RWPE2 (cell line): ENCODE results near the gene VTCN1.

Experiments
- ATAC-seq: fragments of 200-7000 bp; cut with Tn5 transposase; 3 replicates; pipeline ENCODE4 v1.9.1; 2021; ENCODE audit warnings: low read depth
- DNase-seq: peaks from one replicate; pipeline ENCODE4 v3.0.0-alpha.2; 2020; ENCODE audit warnings: low spot score
- H3K27ac ChIP-seq: fragments of 450-650 bp; 2 replicates; pipeline ENCODE4 v1.5.1; 2017; ENCODE audit warnings: mild to moderate bottlenecking; ENCODE audit not compliant: poor library complexity, severe bottlenecking
- H3K27me3 ChIP-seq: fragments of 250-450 bp; sonication (Bioruptor Pico); 2 replicates; pipeline ENCODE4 v1.5.1; 2021; ENCODE audit warnings: mild to moderate bottlenecking, moderate library complexity; ENCODE audit not compliant: insufficient read depth, poor library complexity, severe bottlenecking
- H3K36me3 ChIP-seq: fragments of 250-450 bp; sonication (Bioruptor Pico); 2 replicates; pipeline ENCODE4 v1.5.1; 2020; ENCODE audit warnings: low read depth, mild to moderate bottlenecking, moderate library complexity
- H3K4me1 ChIP-seq: fragments of 250-450 bp; sonication (Bioruptor Pico); 2 replicates; pipeline ENCODE4 v1.5.1; 2021; ENCODE audit warnings: mild to moderate bottlenecking, moderate library complexity; ENCODE audit not compliant: insufficient read depth, poor library complexity, severe bottlenecking
- H3K4me3 ChIP-seq: fragments of 250-450 bp; sonication (Bioruptor Pico); 2 replicates; pipeline ENCODE4 v1.5.1; 2021; ENCODE audit warnings: mild to moderate bottlenecking, moderate library complexity; ENCODE audit not compliant: severe bottlenecking
- H3K9me3 ChIP-seq: fragments of 250-450 bp; sonication (Bioruptor Pico); 2 replicates; pipeline ENCODE4 v1.5.1; 2021; ENCODE audit warnings: mild to moderate bottlenecking, moderate library complexity; ENCODE audit not compliant: severe bottlenecking
- TF ChIP-seq, protein P1 (sequence below): fragments of 450-650 bp; IDR thresholded peaks from one replicate; pipeline ENCODE4 v1.5.1; 2017; ENCODE audit warnings: mild to moderate bottlenecking, moderate library complexity; ENCODE audit not compliant: poor library complexity, severe bottlenecking

The VTCN1 gene

GRCh38 chr1:117116090-117116783 lies 94.5 kb downstream of the VTCN1 start:
- Histone ChIP-seq H3K27ac (no peak overlapping the region), H3K4me3 (no peak overlapping the region), H3K27me3 (no peaks in the 10 kb centered on the region), H3K36me3 (peaks cover 19% of the 10 kb centered on the region), H3K9me3 (no peaks in the 10 kb centered on the region), H3K4me1 (peaks cover 1% of the 10 kb centered on the region)
- DNase-seq (no peak), ATAC-seq (no peak)
- TF ChIP-seq, protein P1, sequence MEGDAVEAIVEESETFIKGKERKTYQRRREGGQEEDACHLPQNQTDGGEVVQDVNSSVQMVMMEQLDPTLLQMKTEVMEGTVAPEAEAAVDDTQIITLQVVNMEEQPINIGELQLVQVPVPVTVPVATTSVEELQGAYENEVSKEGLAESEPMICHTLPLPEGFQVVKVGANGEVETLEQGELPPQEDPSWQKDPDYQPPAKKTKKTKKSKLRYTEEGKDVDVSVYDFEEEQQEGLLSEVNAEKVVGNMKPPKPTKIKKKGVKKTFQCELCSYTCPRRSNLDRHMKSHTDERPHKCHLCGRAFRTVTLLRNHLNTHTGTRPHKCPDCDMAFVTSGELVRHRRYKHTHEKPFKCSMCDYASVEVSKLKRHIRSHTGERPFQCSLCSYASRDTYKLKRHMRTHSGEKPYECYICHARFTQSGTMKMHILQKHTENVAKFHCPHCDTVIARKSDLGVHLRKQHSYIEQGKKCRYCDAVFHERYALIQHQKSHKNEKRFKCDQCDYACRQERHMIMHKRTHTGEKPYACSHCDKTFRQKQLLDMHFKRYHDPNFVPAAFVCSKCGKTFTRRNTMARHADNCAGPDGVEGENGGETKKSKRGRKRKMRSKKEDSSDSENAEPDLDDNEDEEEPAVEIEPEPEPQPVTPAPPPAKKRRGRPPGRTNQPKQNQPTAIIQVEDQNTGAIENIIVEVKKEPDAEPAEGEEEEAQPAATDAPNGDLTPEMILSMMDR, result no peak

DNA sequence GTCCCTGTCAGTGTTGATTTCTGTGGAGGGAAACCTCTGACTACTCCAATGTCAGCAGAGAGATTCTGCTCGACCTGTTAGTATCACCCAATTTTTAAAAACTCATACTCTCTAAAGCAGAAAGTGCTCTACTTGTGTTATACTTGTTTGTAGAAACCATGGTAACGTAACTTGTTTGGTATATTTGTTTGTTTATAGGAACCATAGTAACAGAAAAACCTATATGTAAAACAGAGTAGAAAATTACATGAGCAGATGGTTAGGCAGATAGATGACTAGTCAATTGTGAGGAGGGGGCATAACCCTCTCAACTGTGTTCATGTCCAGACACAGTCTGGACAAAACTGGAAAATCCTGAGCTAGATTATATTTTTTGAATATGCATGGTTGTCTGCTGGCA lies 95.8 kb downstream of the VTCN1 start:
- no peak overlapping the region for H3K27ac ChIP-seq
- H3K4me3 ChIP-seq, result no peak overlapping the region
- peaks cover 14% of the 10 kb centered on the region for H3K4me1 ChIP-seq
- H3K36me3 ChIP-seq, result peaks cover 23% of the 10 kb centered on the region
- no peaks in the 10 kb centered on the region for H3K27me3 ChIP-seq
- ATAC-seq (no peak), DNase-seq (no peak)
- TF ChIP-seq, protein P1, result no peak
- H3K9me3 ChIP-seq, result no peaks in the 10 kb centered on the region

DNA sequence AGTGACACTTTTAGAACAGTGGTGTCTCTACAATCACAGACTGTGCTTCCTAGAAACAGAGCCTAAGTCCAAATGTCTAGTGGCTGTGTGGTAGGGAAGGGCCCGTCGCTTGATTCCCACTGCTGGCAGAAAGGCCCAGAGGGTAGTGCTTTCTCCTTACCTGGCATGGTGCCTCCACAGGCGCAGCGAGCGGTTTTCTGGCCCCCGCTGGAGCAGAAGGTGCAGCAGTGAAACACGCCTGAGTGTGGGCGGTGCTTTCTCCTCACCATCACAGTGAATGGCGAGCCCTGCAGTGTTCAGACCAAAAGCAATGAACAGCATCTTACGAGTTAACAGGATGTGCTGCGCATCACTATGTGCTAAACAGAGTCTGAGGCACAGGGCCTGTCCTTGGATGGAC lies 97.5 kb downstream of the VTCN1 start:
- H3K36me3 ChIP-seq, result peaks cover 23% of the 10 kb centered on the region
- TF ChIP-seq, protein P1, result no peak
- no peak overlapping the region for H3K27ac ChIP-seq
- peaks cover 14% of the 10 kb centered on the region for H3K4me1 ChIP-seq
- no peaks in the 10 kb centered on the region for H3K27me3 ChIP-seq
- ATAC-seq (no peak), DNase-seq (no peak)
- H3K9me3 ChIP-seq, result no peaks in the 10 kb centered on the region
- no peak overlapping the region for H3K4me3 ChIP-seq

DNA sequence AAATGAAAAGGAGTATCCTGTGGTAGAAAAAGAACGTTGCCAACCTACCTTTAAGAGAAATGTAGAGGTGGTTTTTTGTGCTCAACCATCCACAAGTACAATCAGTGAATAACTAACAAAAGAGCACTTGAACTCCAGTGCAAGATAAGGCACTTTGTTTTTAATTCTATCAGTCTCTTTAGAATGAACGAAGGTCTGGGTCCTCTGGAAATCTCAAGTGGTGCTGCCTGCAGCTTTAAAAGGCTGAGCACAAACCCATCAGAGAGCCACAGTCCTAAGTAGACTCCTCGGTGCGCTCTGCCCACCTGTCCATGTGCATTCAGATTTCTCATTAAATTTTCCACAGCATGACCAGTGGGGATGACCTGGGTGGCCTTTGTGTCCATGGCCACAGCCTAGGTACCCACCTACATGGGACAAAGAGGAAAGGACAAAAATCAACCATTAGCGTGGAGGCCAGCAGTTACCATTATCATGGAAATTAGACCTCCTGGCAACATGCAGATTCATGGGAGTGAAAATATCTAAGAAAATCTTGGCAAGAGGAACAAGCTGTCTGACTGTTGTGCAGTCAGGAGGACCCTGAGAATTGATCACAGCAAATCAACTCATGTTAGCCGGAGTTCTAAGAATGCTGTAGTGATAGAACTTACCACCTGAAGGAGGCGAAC lies 98.5 kb downstream of the VTCN1 start:
- ATAC-seq, result no peak
- Histone ChIP-seq H3K4me1 (peaks cover 14% of the 10 kb centered on the region), H3K27ac (peak overlapping the region; percentile 93), H3K4me3 (no peak overlapping the region), H3K27me3 (no peaks in the 10 kb centered on the region), H3K9me3 (no peaks in the 10 kb centered on the region), H3K36me3 (peaks cover 23% of the 10 kb centered on the region)
- no peak for DNase-seq
- TF ChIP-seq, protein P1, result no peak

- TF ChIP-seq, protein P1, result no peak
- Histone ChIP-seq H3K27me3 (no peaks in the 10 kb centered on the region), H3K4me3 (no peak overlapping the region), H3K36me3 (peaks cover 23% of the 10 kb centered on the region), H3K9me3 (no peaks in the 10 kb centered on the region), H3K4me1 (peaks cover 14% of the 10 kb centered on the region), H3K27ac (peak overlapping the region; percentile 93)
- DNase-seq (no peak), ATAC-seq (peak; percentile 96)
Observed at GRCh38 chr1:117110774-117111173, 100.0 kb downstream of the VTCN1 start.
